ENCODE measurements around the gene IGSF21.

The IGSF21 gene

DNA sequence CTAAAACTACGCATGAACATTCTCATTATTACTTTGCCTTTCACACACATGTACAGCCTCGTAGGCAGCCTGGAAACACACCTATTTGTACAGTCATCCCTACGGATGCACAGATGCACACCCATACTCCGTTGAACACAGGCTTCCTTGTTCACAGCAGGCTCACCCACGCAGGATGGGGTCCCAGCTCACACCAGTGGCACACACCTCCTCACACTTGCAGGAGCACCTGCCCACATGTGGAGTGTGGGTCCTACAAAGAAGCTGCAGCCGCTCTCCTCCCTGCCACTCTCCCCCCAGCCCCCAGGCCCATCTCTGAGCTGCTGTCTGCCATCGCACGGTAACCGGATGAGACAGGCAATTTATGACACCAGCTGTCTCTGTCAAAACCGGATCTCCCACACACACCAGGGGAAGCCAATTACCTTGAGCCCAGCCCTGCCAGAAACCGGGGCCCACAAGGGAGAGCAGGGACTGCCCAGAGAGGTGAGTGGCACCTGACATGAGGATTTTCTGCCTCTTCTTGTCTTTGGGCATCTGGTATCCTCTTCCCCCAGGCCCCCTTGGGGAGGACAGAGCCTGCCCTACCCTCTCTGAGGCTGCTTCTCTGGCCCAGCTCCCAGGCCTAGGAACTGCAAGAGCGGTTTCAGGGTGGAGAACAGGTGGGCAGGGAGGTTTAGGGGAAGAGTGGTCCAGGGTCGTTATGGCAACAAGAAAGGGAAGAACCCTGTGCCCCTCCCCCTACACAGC is 175.4 kb downstream of the IGSF21 start:
- Histone ChIP-seq H3K4me3 (ENCODE audit: low read length) (no peak overlapping the region), H3K9ac (ENCODE audit: low read length) (no peak overlapping the region), H3K27ac (ENCODE audit: low read length) (no peak overlapping the region), H3K27me3 (ENCODE audit: control insufficient read depth, insufficient read depth, low read length) (no peaks in the 10 kb centered on the region), H3K4me1 (ENCODE audit: control insufficient read depth, low read depth, low read length) (peaks cover 31% of the 10 kb centered on the region), H3K36me3 (ENCODE audit: control insufficient read depth, low read depth, low read length) (no peaks in the 10 kb centered on the region), H3K9me3 (ENCODE audit: control insufficient read depth, low read depth, low read length) (no peaks in the 10 kb centered on the region)

DNA sequence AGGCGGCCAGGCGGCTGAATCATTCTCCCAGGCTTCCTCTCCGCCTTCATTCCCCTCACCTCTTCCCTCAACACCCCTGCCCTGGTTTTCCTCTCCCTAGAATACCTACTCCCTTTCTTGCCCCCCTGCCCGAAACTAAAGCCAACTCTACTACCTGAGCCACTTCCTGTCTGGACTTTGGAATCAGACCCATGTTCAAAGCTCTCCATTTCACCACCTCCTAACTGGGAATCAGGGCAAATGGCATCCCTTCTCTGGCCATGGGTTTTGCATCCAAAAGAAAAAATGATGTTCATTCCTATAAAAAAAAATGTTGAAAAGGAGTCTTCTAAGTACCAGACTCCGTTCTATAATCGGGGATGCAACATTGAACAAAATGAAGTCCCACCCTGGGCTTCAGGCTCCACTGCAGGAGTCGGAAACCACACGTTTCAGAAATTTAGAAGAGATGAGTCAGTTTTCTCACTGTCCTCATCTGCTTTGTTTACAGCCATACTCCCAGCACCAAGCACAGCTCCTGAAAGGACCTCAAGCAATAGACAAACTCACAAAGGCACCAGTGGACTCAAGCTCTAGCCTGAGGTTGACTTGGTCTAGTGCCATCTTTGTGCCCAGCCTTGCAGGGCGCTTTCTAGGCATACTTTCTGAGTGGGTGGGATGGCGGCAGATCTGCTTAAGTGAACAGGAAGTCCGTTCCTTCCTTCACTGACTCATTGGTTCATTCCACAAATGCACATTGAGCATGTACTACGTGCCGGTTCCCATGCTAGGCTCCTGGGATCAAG is 176.2 kb downstream of the IGSF21 start:
- peaks cover 26% of the 10 kb centered on the region for H3K4me1 ChIP-seq (ENCODE audit: control insufficient read depth, low read depth, low read length)
- no peak overlapping the region for H3K4me3 ChIP-seq (ENCODE audit: low read length)
- H3K27ac ChIP-seq (ENCODE audit: low read length) = no peak overlapping the region
- H3K27me3 ChIP-seq (ENCODE audit: control insufficient read depth, insufficient read depth, low read length) = no peaks in the 10 kb centered on the region
- H3K9ac ChIP-seq (ENCODE audit: low read length) = no peak overlapping the region
- no peaks in the 10 kb centered on the region for H3K9me3 ChIP-seq (ENCODE audit: control insufficient read depth, low read depth, low read length)
- no peaks in the 10 kb centered on the region for H3K36me3 ChIP-seq (ENCODE audit: control insufficient read depth, low read depth, low read length)

DNA sequence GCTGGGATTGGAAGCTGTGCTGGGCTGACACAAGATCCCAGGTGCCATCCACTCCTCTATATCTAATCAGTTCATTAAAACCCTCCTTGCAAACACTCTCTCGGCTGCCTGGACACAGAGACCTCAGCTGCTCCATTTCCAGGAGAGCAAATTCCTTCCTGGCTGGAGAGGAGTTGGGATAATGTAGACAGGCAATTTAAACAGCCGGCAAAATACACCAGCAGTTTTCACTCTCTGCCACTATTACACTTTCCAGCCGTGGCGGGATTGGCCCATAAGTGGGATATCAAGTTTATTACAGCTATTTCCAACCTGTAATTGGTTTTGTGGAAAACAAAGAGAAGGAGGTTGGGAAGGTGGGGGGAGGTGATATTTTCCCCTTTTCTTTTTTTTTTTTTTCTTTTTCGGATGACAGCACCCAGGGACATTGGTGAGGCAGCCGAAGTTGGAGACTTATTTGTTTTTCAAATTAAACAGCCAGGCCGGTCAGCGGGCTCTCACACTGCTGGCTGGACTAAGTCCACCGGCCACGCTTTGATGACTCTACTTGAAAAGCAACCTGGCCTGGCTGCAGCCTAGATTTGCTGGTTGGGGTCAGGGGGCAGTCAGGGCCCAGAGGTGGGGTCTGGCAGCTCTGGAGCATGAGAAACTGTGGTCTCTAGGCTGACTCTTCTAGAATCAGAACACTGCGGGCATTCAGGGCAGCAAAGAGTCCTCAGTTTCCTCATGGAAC is 177.4 kb downstream of the IGSF21 start:
- Histone ChIP-seq H3K9me3 (ENCODE audit: control insufficient read depth, low read depth, low read length) (no peaks in the 10 kb centered on the region), H3K4me1 (ENCODE audit: control insufficient read depth, low read depth, low read length) (peaks cover 20% of the 10 kb centered on the region), H3K27ac (ENCODE audit: low read length) (no peak overlapping the region), H3K36me3 (ENCODE audit: control insufficient read depth, low read depth, low read length) (no peaks in the 10 kb centered on the region), H3K9ac (ENCODE audit: low read length) (no peak overlapping the region), H3K27me3 (ENCODE audit: control insufficient read depth, insufficient read depth, low read length) (no peaks in the 10 kb centered on the region), H3K4me3 (ENCODE audit: low read length) (no peak overlapping the region)

DNA sequence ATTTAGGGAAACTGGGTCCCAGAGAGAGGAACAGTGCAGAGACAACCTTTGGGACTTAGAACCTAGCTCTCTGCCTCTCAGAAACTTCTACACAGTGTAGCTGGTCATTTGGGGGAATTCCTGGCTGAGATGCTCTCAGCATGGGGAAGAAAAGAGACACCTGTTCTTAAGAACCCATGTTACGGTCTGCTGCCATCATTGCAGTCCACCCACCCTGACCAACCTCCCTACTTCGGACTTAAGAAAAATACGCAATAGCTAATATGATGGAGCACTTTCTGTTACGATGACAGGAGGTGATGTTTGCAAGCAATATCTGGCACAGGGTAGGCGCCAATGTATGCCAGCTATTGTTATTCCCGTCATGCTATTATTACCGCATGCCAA is 177.9 kb downstream of the IGSF21 start:
- Histone ChIP-seq H3K4me3 (ENCODE audit: low read length) (no peak overlapping the region), H3K9me3 (ENCODE audit: control insufficient read depth, low read depth, low read length) (no peaks in the 10 kb centered on the region), H3K36me3 (ENCODE audit: control insufficient read depth, low read depth, low read length) (no peaks in the 10 kb centered on the region), H3K27me3 (ENCODE audit: control insufficient read depth, insufficient read depth, low read length) (no peaks in the 10 kb centered on the region), H3K27ac (ENCODE audit: low read length) (no peak overlapping the region), H3K4me1 (ENCODE audit: control insufficient read depth, low read depth, low read length) (peaks cover 26% of the 10 kb centered on the region), H3K9ac (ENCODE audit: low read length) (no peak overlapping the region)

DNA sequence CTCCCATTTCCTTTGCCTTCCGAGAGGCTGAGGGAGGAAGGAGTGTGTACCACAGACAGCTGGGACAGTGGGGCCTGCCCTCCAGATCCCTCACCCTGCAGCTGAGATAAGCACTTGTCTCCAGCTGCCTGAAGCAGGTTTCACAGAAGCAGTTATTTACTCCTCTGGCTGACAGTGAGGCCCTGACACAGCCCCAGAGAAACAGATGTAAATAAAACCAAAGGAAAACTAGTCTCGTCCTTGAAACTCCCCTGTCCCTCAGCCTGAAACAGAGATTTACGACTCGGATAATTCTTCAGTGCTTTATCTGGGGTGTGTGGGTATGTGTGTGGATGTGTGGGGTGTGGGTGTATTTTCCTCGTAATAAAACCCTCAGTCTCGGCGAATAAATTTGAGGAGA is 181.1 kb downstream of the IGSF21 start:
- no peaks in the 10 kb centered on the region for H3K9me3 ChIP-seq (ENCODE audit: control insufficient read depth, low read depth, low read length)
- peaks cover 28% of the 10 kb centered on the region for H3K4me1 ChIP-seq (ENCODE audit: control insufficient read depth, low read depth, low read length)
- H3K27me3 ChIP-seq (ENCODE audit: control insufficient read depth, insufficient read depth, low read length) = no peaks in the 10 kb centered on the region
- no peaks in the 10 kb centered on the region for H3K36me3 ChIP-seq (ENCODE audit: control insufficient read depth, low read depth, low read length)
- H3K9ac ChIP-seq (ENCODE audit: low read length) = no peak overlapping the region
- no peak overlapping the region for H3K27ac ChIP-seq (ENCODE audit: low read length)
- no peak overlapping the region for H3K4me3 ChIP-seq (ENCODE audit: low read length)

DNA sequence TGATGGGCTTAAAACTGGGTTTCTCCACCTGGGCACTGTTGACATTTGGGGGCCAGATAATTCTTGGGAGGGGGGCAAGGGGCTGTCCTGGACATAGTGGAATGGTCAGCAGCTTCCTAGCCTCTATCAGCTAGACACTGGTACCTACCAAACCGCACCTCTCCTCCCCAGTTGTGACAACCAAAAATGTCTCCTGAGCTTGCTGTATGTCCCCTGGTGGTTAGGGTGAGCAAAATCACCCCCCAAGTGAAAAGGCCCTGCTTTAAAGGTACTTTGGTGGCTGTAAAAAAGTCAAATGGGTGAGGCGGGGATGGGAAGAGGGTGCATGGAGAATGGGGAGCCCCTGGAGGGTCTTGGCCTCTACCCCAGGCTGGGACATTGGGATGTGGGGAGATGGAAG is 182.0 kb downstream of the IGSF21 start:
- no peak overlapping the region for H3K27ac ChIP-seq (ENCODE audit: low read length)
- peaks cover 35% of the 10 kb centered on the region for H3K4me1 ChIP-seq (ENCODE audit: control insufficient read depth, low read depth, low read length)
- no peaks in the 10 kb centered on the region for H3K27me3 ChIP-seq (ENCODE audit: control insufficient read depth, insufficient read depth, low read length)
- H3K9ac ChIP-seq (ENCODE audit: low read length) = no peak overlapping the region
- H3K4me3 ChIP-seq (ENCODE audit: low read length) = no peak overlapping the region
- no peaks in the 10 kb centered on the region for H3K9me3 ChIP-seq (ENCODE audit: control insufficient read depth, low read depth, low read length)
- no peaks in the 10 kb centered on the region for H3K36me3 ChIP-seq (ENCODE audit: control insufficient read depth, low read depth, low read length)

DNA sequence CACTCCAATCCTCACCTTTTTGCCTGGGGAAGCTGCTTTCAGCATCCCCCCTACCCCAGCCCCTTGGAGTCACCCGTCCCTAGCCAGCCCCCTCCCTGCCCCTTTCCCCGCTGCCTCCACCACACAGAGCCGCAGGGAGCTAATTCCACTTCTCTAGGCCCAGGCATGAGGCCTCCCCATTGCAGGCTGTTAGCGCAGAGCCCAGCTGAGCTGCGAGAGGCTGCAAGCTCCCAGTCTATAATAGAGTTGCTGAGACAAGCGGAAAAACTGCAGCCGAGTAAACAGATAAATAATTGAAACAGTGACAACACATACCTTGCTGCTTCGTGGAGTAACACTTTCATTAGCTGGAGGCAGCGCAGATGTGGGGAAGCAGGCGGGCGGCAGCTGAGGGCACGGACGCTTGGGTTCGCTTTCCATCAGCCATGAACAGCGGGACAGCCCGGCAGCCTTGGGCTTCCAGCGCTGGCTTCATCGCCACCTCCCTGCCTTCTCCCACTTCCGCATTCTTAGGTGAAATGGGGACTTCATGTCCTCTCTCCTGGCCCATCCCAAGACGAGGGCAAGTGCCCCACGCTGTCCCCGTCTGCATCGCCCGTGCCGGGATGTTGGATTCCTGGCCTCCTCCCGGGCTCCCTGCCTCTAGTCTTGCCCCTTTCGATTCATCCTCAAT is 183.3 kb downstream of the IGSF21 start:
- Histone ChIP-seq H3K4me3 (ENCODE audit: low read length) (no peak overlapping the region), H3K36me3 (ENCODE audit: control insufficient read depth, low read depth, low read length) (no peaks in the 10 kb centered on the region), H3K9ac (ENCODE audit: low read length) (no peak overlapping the region), H3K9me3 (ENCODE audit: control insufficient read depth, low read depth, low read length) (no peaks in the 10 kb centered on the region), H3K27ac (ENCODE audit: low read length) (no peak overlapping the region), H3K27me3 (ENCODE audit: control insufficient read depth, insufficient read depth, low read length) (no peaks in the 10 kb centered on the region), H3K4me1 (ENCODE audit: control insufficient read depth, low read depth, low read length) (peaks cover 33% of the 10 kb centered on the region)

DNA sequence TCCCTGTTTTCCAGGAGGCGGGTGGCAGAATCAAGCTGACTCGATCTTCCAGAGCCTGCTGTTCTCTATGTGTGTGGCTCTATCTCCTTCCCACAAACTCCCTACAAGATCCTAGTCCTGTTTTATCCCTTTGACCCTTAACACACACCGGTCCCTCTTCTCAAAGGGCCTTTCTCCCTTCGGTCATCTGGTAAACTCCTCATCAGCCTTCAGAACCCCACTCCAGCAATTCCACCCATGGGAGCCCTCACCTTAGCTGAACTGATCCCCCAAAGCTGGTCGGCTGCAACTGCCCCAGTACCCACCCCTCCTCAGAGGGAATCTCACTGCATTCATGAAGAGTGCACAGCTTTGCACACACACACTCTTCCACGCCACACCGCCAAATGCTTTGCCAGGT is 184.9 kb downstream of the IGSF21 start:
- H3K4me1 ChIP-seq (ENCODE audit: control insufficient read depth, low read depth, low read length) = peaks cover 43% of the 10 kb centered on the region
- no peaks in the 10 kb centered on the region for H3K36me3 ChIP-seq (ENCODE audit: control insufficient read depth, low read depth, low read length)

DNA sequence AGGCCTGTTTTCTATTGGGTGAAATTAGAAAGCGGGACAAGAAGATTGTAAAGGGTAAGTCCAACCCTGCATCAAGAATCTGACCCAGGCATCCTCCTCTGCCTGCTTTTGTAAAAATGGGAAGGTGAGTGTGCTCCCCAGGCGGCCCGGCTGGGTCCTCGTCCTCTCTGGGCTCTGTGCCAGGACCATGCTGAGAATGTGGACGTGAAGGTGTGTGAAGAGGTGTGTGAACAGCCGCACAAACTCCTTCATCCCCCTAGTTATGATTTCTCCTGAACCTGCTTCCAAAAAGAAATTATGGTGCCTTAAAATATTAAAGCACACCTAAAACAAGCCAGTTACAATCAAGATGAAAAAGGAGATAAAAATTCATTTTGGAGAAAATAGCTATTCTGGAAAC is 185.7 kb downstream of the IGSF21 start:
- H3K9me3 ChIP-seq (ENCODE audit: control insufficient read depth, low read depth, low read length) = no peaks in the 10 kb centered on the region
- H3K4me1 ChIP-seq (ENCODE audit: control insufficient read depth, low read depth, low read length) = peaks cover 49% of the 10 kb centered on the region
- no peak overlapping the region for H3K27ac ChIP-seq (ENCODE audit: low read length)
- no peak overlapping the region for H3K9ac ChIP-seq (ENCODE audit: low read length)
- H3K4me3 ChIP-seq (ENCODE audit: low read length) = no peak overlapping the region
- no peaks in the 10 kb centered on the region for H3K36me3 ChIP-seq (ENCODE audit: control insufficient read depth, low read depth, low read length)
- H3K27me3 ChIP-seq (ENCODE audit: control insufficient read depth, insufficient read depth, low read length) = no peaks in the 10 kb centered on the region

More for the DNA sequence above, 184.9 kb downstream of the IGSF21 start:
- Histone ChIP-seq H3K27ac (ENCODE audit: low read length) (no peak overlapping the region), H3K27me3 (ENCODE audit: control insufficient read depth, insufficient read depth, low read length) (no peaks in the 10 kb centered on the region), H3K9ac (ENCODE audit: low read length) (no peak overlapping the region), H3K9me3 (ENCODE audit: control insufficient read depth, low read depth, low read length) (no peaks in the 10 kb centered on the region), H3K4me3 (ENCODE audit: low read length) (no peak overlapping the region)

DNA sequence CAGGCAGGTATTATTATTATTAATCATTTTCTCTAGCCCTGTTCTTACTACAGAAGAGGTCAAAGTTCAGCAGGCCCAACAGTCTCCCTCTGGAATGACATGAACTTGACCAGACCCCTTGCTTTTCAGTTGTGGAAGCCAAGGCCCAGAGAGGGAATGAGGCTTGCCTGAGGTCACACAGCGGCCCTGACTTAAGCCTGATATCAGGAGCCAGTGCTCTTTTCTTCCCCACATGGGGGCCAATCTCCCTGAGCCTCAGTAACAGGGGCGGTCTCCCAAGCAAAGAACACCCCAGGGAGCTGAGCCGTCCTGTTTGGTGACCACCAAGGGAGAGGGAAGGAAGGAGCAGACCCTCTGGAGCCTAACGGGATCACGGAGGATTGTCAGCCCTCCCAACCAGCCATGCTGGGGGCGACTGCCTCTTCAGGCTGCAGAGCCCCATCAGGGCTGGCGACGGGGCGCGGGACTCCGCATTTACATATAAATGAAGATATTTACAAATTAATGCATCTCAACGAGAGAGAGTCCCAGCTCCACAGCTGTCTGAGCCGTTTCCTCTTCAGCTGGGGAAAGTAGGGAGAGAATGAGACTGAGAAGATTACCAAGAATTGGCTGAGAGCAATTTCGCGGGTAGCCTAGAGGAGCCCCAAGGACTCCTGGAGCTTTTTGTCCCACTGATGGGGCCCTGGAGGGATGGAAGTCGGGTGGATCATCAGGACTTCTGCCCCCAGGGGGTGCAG is 187.0 kb downstream of the IGSF21 start:
- Histone ChIP-seq H3K27ac (ENCODE audit: low read length) (peak overlapping the region; percentile 31), H3K36me3 (ENCODE audit: control insufficient read depth, low read depth, low read length) (no peaks in the 10 kb centered on the region), H3K9me3 (ENCODE audit: control insufficient read depth, low read depth, low read length) (no peaks in the 10 kb centered on the region), H3K27me3 (ENCODE audit: control insufficient read depth, insufficient read depth, low read length) (no peaks in the 10 kb centered on the region), H3K4me3 (ENCODE audit: low read length) (no peak overlapping the region), H3K9ac (ENCODE audit: low read length) (no peak overlapping the region), H3K4me1 (ENCODE audit: control insufficient read depth, low read depth, low read length) (peaks cover 62% of the 10 kb centered on the region)

All from iPS-18a (cell line).